OCI-LY1 (cell line): ENCODE measurements around the gene PRSS56.

Experiments
- H2AFZ ChIP-seq: fragments of 200-600 bp; sonication (generic), shearing (Covaris generic); 2 replicates; pipeline ENCODE4 v1.6.0; 2014; ENCODE audit warnings: antibody characterized with exemption, mild to moderate bottlenecking, low read length
- H3F3A ChIP-seq: fragments of 200-600 bp; sonication (generic), shearing (Covaris generic); 2 replicates; pipeline ENCODE4 v1.6.0; 2014; ENCODE audit warnings: mild to moderate bottlenecking, antibody characterized with exemption, low read length, moderate library complexity; ENCODE audit not compliant: insufficient read depth
- H3K27ac ChIP-seq: fragments of 200-600 bp; sonication (generic); 2 replicates; pipeline ENCODE4 v1.5.1; 2014; ENCODE audit warnings: low read length, mixed run types, mild to moderate bottlenecking, low read depth; ENCODE audit not compliant: poor library complexity, severe bottlenecking
- H3K27me3 ChIP-seq: fragments of 200-600 bp; sonication (generic); 2 replicates; pipeline ENCODE4 v1.6.0; 2014; ENCODE audit warnings: antibody characterized with exemption, mild to moderate bottlenecking, low read length, moderate library complexity; ENCODE audit not compliant: insufficient read depth
- H3K36me3 ChIP-seq: fragments of 200-600 bp; sonication (generic); 2 replicates; pipeline ENCODE4 v1.6.1; 2014; ENCODE audit warnings: mild to moderate bottlenecking, antibody characterized with exemption, low read length, moderate library complexity, mixed read lengths; ENCODE audit not compliant: insufficient read depth
- H3K4me1 ChIP-seq: fragments of 200-600 bp; sonication (generic); 2 replicates; pipeline ENCODE4 v1.5.1; 2014; ENCODE audit warnings: mild to moderate bottlenecking, low read length, moderate library complexity; ENCODE audit not compliant: insufficient read depth, severe bottlenecking
- H3K4me2 ChIP-seq: fragments of 200-600 bp; sonication (generic), shearing (Covaris generic); 2 replicates; pipeline ENCODE4 v1.6.1; 2014; ENCODE audit warnings: low read length
- H3K4me3 ChIP-seq: fragments of 200-600 bp; sonication (generic); 2 replicates; pipeline ENCODE4 v1.5.1; 2014; ENCODE audit warnings: low read length, low read depth, mild to moderate bottlenecking, mixed read lengths; ENCODE audit not compliant: poor library complexity, severe bottlenecking
- H3K79me2 ChIP-seq: fragments of 200-600 bp; shearing (Covaris generic); 2 replicates; pipeline ENCODE4 v1.6.1; 2016; ENCODE audit warnings: mixed run types, low read length, mixed read lengths; ENCODE audit not compliant: insufficient read depth
- H3K9ac ChIP-seq: fragments of 200-600 bp; sonication (generic), shearing (Covaris generic); 2 replicates; pipeline ENCODE4 v1.6.1; 2014; ENCODE audit warnings: mild to moderate bottlenecking, low read length, mixed read lengths
- H3K9me2 ChIP-seq: fragments of 200-600 bp; sonication (generic), shearing (Covaris generic); 2 replicates; pipeline ENCODE4 v1.6.1; 2014; ENCODE audit warnings: low read depth, mild to moderate bottlenecking, low read length, mixed read lengths
- H3K9me3 ChIP-seq: fragments of 200-600 bp; shearing (Covaris generic); 2 replicates; pipeline ENCODE4 v1.6.1; 2014; ENCODE audit warnings: low read length, mixed read lengths
- H4K20me1 ChIP-seq: fragments of 200-600 bp; sonication (generic), shearing (Covaris generic); 2 replicates; pipeline ENCODE4 v1.6.0; 2016; ENCODE audit warnings: mild to moderate bottlenecking, low read length; ENCODE audit not compliant: insufficient read depth
- CTCF ChIP-seq: fragments of 200-600 bp; sonication (generic), shearing (Covaris generic); IDR thresholded peaks from 2 replicates; pipeline ENCODE4 v1.5.1; 2017; ENCODE audit warnings: mild to moderate bottlenecking, antibody characterized with exemption, low read length, moderate library complexity, mixed read lengths
- EZH2 ChIP-seq: fragments of 200-600 bp; sonication (generic), shearing (Covaris generic); IDR thresholded peaks from 2 replicates; pipeline ENCODE4 v1.8.0; 2017; ENCODE audit warnings: borderline replicate concordance, mixed run types, mild to moderate bottlenecking, antibody characterized with exemption, low read length, moderate library complexity, mixed read lengths

The PRSS56 gene

GRCh38 chr2:232502911-232503808, 17.0 kb upstream of the PRSS56 start:
- no peaks in the 10 kb centered on the region for H3K9me2 ChIP-seq
- no peak overlapping the region for H3K4me3 ChIP-seq
- no peaks in the 10 kb centered on the region for H3K79me2 ChIP-seq
- no peaks in the 10 kb centered on the region for H3K36me3 ChIP-seq
- H3K9me3 ChIP-seq = no peaks in the 10 kb centered on the region
- no peaks in the 10 kb centered on the region; the same call in none of the 2 replicates for H3K27me3 ChIP-seq
- no peak overlapping the region for H3K4me2 ChIP-seq
- TF ChIP-seq CTCF (no peak), EZH2 (no peak)
- H3K27ac ChIP-seq = no peak overlapping the region
- no peak overlapping the region for H2AFZ ChIP-seq
- H3K9ac ChIP-seq = no peak overlapping the region
- H3K4me1 ChIP-seq = no peaks in the 10 kb centered on the region
- H4K20me1 ChIP-seq = no peaks in the 10 kb centered on the region
- no peaks in the 10 kb centered on the region for H3F3A ChIP-seq

DNA sequence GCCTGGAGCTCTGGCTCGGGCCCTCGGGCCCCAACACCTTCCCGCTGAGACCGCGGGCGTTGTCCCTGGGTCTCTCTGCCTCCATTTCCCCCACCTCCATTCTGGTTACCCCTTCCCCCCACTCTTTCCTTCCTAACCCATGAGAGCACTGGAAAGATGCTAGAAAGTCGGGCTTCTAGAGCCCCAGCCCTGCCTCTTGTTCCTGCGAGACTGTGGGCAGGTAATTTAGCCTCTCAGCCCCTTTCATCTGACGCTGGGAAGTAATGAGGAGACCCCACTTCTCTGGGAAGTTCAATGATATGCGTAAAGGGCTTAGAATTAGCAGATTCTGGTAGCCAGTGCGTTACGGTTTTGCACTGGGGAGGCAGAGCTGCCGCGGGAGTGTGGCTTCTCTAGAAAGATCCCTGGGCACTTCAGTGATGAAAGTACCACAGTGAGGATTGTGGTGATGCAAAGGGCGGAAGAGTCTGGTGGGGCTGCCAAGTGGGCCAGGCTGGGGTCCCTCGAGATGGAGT, 16.3 kb upstream of the PRSS56 start:
- Histone ChIP-seq H3K79me2 (no peaks in the 10 kb centered on the region), H3K4me1 (no peaks in the 10 kb centered on the region), H3K36me3 (no peaks in the 10 kb centered on the region), H3K9me2 (no peaks in the 10 kb centered on the region), H2AFZ (no peak overlapping the region), H3K27me3 (no peaks in the 10 kb centered on the region; the same call in 1 of the 2 replicates), H3K9me3 (no peaks in the 10 kb centered on the region), H3K27ac (no peak overlapping the region), H3F3A (no peaks in the 10 kb centered on the region), H3K4me2 (no peak overlapping the region), H3K9ac (no peak overlapping the region), H4K20me1 (no peaks in the 10 kb centered on the region), H3K4me3 (no peak overlapping the region)
- TF ChIP-seq EZH2 = no peak
- no peak for TF ChIP-seq CTCF

- Histone ChIP-seq H3K4me2 (no peak overlapping the region), H3K79me2 (no peaks in the 10 kb centered on the region), H3K27me3 (no peaks in the 10 kb centered on the region; the same call in 1 of the 2 replicates), H2AFZ (no peak overlapping the region), H3K9ac (no peak overlapping the region), H3K36me3 (no peaks in the 10 kb centered on the region), H3F3A (no peaks in the 10 kb centered on the region), H3K9me3 (no peaks in the 10 kb centered on the region), H3K4me3 (no peak overlapping the region), H3K9me2 (no peaks in the 10 kb centered on the region), H4K20me1 (no peaks in the 10 kb centered on the region), H3K4me1 (no peaks in the 10 kb centered on the region), H3K27ac (no peak overlapping the region)
- no peak for TF ChIP-seq EZH2
- no peak for TF ChIP-seq CTCF
These were observed 15.8 kb upstream of the PRSS56 start for GRCh38 chr2:232504438-232504837.
